Muscle layer of colon (tissue), 2 donors: ENCODE measurements around the gene KMT2B.

Experiments used
- H3K27ac ChIP-seq: one replicate; pipeline ENCODE4 v1.7.0; 2013; ENCODE audit warnings: low read depth, mild to moderate bottlenecking, low read length, moderate library complexity
- H3K27me3 ChIP-seq, 2 donors: one replicate each; pipeline ENCODE4 v1.7.0; 2013; ENCODE audit warnings: low read length in 2 of 2, mild to moderate bottlenecking in 2 of 2; ENCODE audit not compliant: insufficient read depth in 2 of 2, control insufficient read depth in 1 of 2
- H3K36me3 ChIP-seq: one replicate; pipeline ENCODE4 v1.7.0; 2013; ENCODE audit warnings: mild to moderate bottlenecking, low read length; ENCODE audit not compliant: insufficient read depth
- H3K4me1 ChIP-seq: one replicate; pipeline ENCODE4 v1.7.0; 2013; ENCODE audit warnings: mild to moderate bottlenecking, low read length; ENCODE audit not compliant: insufficient read depth
- H3K4me3 ChIP-seq, 2 donors: one replicate each; pipeline ENCODE4 v1.7.0; 2013; ENCODE audit warnings: low read length in 2 of 2, low read depth in 1 of 2, mild to moderate bottlenecking in 1 of 2, moderate library complexity in 1 of 2
- H3K9ac ChIP-seq: one replicate; pipeline ENCODE4 v1.7.0; 2013; ENCODE audit warnings: low read length
- H3K9me3 ChIP-seq: one replicate; pipeline ENCODE4 v1.7.0; 2013; ENCODE audit warnings: mild to moderate bottlenecking, low read length
- donor health status: abdominal sarcoma.
- donor health status: Adenocarcinoma of cecum.

The KMT2B gene

DNA sequence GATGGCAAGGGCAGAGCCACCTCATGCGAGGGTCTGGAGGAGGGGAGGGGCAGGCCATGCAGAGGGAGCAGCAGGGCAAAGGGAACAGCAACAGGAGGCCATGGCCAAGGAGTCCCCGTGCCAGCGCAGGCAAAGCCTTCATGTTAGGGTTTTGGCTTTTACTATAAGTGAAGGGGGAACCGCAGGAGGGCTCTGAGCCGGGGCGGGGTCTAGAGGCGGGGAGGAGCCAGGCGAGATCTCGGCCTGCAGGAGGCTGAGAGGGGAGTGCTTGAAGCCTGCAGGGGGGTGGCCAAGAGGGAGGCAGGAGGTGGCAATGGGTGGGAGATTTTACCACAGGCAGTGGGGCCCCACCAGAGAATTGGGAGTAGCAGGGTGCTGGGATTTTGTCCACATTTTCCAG is 63.8 kb downstream of the KMT2B start:
- no peaks in the 10 kb centered on the region for H3K36me3 ChIP-seq

DNA sequence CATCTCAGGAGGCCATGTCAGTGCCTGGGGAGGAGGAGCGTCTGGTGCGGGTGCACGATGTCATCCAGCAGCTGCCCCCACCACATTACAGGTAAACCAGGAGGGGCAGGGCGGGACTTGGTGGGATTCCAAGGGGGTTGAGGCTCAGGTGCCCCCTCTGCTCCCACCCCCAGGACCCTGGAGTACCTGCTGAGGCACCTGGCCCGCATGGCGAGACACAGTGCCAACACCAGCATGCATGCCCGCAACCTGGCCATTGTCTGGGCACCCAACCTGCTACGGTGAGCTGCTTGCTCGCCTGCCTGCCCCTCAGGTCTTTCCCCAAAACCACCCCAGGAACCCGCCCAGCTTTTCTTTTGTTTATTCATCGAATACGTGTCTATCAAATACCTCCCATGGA is 64.8 kb downstream of the KMT2B start:
- no peak overlapping the region for H3K9ac ChIP-seq
- no peak overlapping the region for H3K4me3 ChIP-seq
- no peaks in the 10 kb centered on the region for H3K4me1 ChIP-seq
- H3K9me3 ChIP-seq = no peaks in the 10 kb centered on the region
- H3K36me3 ChIP-seq = no peaks in the 10 kb centered on the region
- no peak overlapping the region for H3K27ac ChIP-seq
- no peaks in the 10 kb centered on the region for H3K27me3 ChIP-seq

More for the DNA sequence above, 63.8 kb downstream of the KMT2B start:
- Histone ChIP-seq H3K4me1 (peaks cover under 1% of the 10 kb centered on the region), H3K4me3 (no peak overlapping the region), H3K9ac (no peak overlapping the region), H3K9me3 (no peaks in the 10 kb centered on the region), H3K27ac (no peak overlapping the region), H3K27me3 (no peaks in the 10 kb centered on the region)

GRCh38 chr19:35783469-35784434 is 65.9 kb downstream of the KMT2B start:
- H3K27me3 ChIP-seq = no peaks in the 10 kb centered on the region
- H3K9ac ChIP-seq = no peak overlapping the region
- no peak overlapping the region for H3K27ac ChIP-seq
- H3K9me3 ChIP-seq = no peaks in the 10 kb centered on the region
- no peaks in the 10 kb centered on the region for H3K36me3 ChIP-seq
- H3K4me1 ChIP-seq = no peaks in the 10 kb centered on the region
- H3K4me3 ChIP-seq = no peak overlapping the region

GRCh38 chr19:35784503-35785338 is 66.9 kb downstream of the KMT2B start:
- H3K9ac ChIP-seq = no peak overlapping the region
- no peaks in the 10 kb centered on the region for H3K36me3 ChIP-seq
- no peaks in the 10 kb centered on the region for H3K4me1 ChIP-seq
- no peaks in the 10 kb centered on the region for H3K27me3 ChIP-seq
- no peaks in the 10 kb centered on the region for H3K9me3 ChIP-seq
- H3K4me3 ChIP-seq = no peak overlapping the region
- no peak overlapping the region for H3K27ac ChIP-seq

- Histone ChIP-seq H3K36me3 (no peaks in the 10 kb centered on the region), H3K9ac (no peak overlapping the region), H3K9me3 (no peaks in the 10 kb centered on the region), H3K4me3 (no peak overlapping the region), H3K27me3 (no peaks in the 10 kb centered on the region), H3K4me1 (no peaks in the 10 kb centered on the region), H3K27ac (no peak overlapping the region)
Observed at GRCh38 chr19:35785339-35785627, 67.5 kb downstream of the KMT2B start.

GRCh38 chr19:35786299-35787160 is 68.7 kb downstream of the KMT2B start:
- no peaks in the 10 kb centered on the region for H3K9me3 ChIP-seq
- H3K27ac ChIP-seq = no peak overlapping the region
- no peaks in the 10 kb centered on the region for H3K4me1 ChIP-seq
- no peaks in the 10 kb centered on the region for H3K36me3 ChIP-seq
- no peak overlapping the region for H3K9ac ChIP-seq
- H3K4me3 ChIP-seq = no peak overlapping the region
- no peaks in the 10 kb centered on the region for H3K27me3 ChIP-seq

DNA sequence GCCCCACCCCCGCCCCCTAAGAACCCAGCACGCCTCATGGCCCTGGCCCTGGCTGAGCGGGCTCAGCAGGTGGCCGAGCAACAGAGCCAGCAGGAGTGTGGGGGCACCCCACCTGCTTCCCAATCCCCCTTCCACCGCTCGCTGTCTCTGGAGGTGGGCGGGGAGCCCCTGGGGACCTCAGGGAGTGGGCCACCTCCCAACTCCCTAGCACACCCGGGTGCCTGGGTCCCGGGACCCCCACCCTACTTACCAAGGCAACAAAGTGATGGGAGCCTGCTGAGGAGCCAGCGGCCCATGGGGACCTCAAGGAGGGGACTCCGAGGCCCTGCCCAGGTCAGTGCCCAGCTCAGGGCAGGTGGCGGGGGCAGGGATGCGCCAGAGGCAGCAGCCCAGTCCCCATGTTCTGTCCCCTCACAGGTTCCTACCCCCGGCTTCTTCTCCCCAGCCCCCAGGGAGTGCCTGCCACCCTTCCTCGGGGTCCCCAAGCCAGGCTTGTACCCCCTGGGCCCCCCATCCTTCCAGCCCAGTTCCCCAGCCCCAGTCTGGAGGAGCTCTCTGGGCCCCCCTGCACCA is 69.5 kb downstream of the KMT2B start:
- H3K36me3 ChIP-seq = no peaks in the 10 kb centered on the region
- no peaks in the 10 kb centered on the region for H3K4me1 ChIP-seq
- no peak overlapping the region for H3K9ac ChIP-seq
- no peaks in the 10 kb centered on the region for H3K27me3 ChIP-seq
- H3K4me3 ChIP-seq = no peak overlapping the region
- no peaks in the 10 kb centered on the region for H3K9me3 ChIP-seq
- H3K27ac ChIP-seq = no peak overlapping the region
